BJ (cell line): ENCODE measurements around the gene COX7A1. TPM values are rescaled to one million over a fixed set of nuclear protein-coding genes. Genes with fewer than 3 reads are reported as not detected.

Experiments used
- CTCF ChIA-PET: fragments of 350-600 bp; formaldehyde crosslinking; extraction: SDS; loops from one replicate; lab custom pipeline; 2021; ENCODE audit warnings: antibody characterized with exemption, inconsistent platforms; lab: Yijun Ruan, JAX
- POLR2A ChIA-PET: fragments of 300-600 bp; sonication (Branson Sonifier 250); formaldehyde crosslinking; extraction: SDS; loops from one replicate; lab custom pipeline; 2021; ENCODE audit warnings: antibody characterized with exemption; lab: Charles Lee
- DNase-seq: peaks from one replicate; pipeline ENCODE4 v3.0.0-alpha.2; 2011; ENCODE audit warnings: low read depth
- H3K27me3 ChIP-seq: 2 replicates; pipeline ENCODE4 v1.6.0; 2011; ENCODE audit warnings: low read length; ENCODE audit not compliant: control insufficient read depth, insufficient read depth
- H3K36me3 ChIP-seq: 2 replicates; pipeline ENCODE4 v1.5.1; 2011; ENCODE audit warnings: low read length; ENCODE audit not compliant: control insufficient read depth, insufficient read depth
- H3K4me3 ChIP-seq: 2 replicates; pipeline ENCODE4 v1.5.1; 2011; ENCODE audit warnings: low read depth, mild to moderate bottlenecking, control low read depth, low read length
- polyA plus RNA-seq: library from polyadenylated mRNA; depleted of rRNA; stranded (reverse); fragments of >200 nt; gene quantifications from 2 replicates; pipeline ENCODE4 v1.2.3, GENCODE V29; 2011; rRNA removed
- TF ChIP-seq, protein P1 (sequence below): IDR thresholded peaks from 2 replicates; pipeline ENCODE4 v1.5.1; 2011; ENCODE audit warnings: low read depth, mild to moderate bottlenecking, control low read depth, inconsistent platforms, low read length, moderate library complexity; ENCODE audit not compliant: insufficient read depth

The COX7A1 gene
- polyA plus RNA-seq, 1 experiment = 569 TPM

DNA sequence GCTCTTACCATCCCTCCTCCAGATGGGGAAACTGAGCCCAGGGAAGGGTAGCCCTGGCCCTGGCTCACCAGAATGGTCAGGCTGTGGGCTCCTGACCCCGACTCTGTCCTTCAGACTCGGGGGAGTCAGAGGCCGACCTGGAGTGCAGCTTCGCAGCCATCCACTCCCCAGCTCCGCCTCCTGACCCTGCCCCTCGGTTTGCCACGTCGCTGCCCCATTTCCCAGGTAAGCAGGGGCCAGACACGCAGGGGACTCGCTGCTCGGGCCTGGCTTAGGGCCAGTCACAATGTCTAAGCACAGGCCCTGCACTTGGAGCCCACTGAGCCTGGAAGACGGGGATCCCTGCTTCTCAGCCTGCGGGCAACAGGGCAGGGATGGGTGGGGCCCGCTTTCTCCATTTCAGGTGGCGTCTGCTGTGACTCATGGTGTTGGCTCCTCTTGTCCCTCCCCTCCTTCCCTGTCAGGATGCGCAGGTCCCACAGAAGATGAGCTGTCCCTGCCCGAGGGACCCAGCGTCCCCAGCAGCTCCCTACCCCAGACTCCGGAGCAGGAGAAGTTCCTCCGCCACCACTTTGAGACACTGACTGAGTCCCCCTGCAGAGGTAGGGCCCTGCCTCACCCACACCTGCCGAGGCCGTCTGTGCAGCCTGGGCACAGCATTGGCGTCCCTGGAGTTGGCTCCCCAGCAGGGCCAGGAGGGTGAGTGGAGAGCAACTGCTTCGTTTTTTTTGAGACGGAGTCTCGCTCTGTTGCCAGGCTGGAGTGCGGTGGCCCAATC lies 50.5 kb downstream of the COX7A1 start:
- TF ChIP-seq, protein P1, sequence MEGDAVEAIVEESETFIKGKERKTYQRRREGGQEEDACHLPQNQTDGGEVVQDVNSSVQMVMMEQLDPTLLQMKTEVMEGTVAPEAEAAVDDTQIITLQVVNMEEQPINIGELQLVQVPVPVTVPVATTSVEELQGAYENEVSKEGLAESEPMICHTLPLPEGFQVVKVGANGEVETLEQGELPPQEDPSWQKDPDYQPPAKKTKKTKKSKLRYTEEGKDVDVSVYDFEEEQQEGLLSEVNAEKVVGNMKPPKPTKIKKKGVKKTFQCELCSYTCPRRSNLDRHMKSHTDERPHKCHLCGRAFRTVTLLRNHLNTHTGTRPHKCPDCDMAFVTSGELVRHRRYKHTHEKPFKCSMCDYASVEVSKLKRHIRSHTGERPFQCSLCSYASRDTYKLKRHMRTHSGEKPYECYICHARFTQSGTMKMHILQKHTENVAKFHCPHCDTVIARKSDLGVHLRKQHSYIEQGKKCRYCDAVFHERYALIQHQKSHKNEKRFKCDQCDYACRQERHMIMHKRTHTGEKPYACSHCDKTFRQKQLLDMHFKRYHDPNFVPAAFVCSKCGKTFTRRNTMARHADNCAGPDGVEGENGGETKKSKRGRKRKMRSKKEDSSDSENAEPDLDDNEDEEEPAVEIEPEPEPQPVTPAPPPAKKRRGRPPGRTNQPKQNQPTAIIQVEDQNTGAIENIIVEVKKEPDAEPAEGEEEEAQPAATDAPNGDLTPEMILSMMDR = no peak
- H3K36me3 ChIP-seq = peaks cover 5% of the 10 kb centered on the region
- DNase-seq = no peak
- no peak overlapping the region for H3K4me3 ChIP-seq
- ChIA-PET CTCF (interaction anchor here (1.2 kb wide), 1 partner anchor 41 kb away, joined by 3 read pairs; no protein-coding TSS in a partner anchor), POLR2A (no interaction called here)
- H3K27me3 ChIP-seq = no peaks in the 10 kb centered on the region

Other genes starting within 250 kb of the COX7A1 start
- gene HCST, start 249.9 kb downstream of the COX7A1 start, polyA plus RNA-seq = 0.74 and 1.2 TPM in 2 replicates
- not detected in 2 replicates for gene TYROBP, start 244.2 kb downstream of the COX7A1 start, polyA plus RNA-seq
- 0.83 and 1.8 TPM in 2 replicates for gene LRFN3, start 216.1 kb downstream of the COX7A1 start, polyA plus RNA-seq
- gene SDHAF1, start 157.3 kb downstream of the COX7A1 start, polyA plus RNA-seq = 12.0 and 14.5 TPM in 2 replicates
- 0.16 and 0.20 TPM in 2 replicates for gene SYNE4, start 143.6 kb downstream of the COX7A1 start, polyA plus RNA-seq
- gene ALKBH6, start 138.2 kb downstream of the COX7A1 start, polyA plus RNA-seq = 17.5 and 19.5 TPM in 2 replicates
- gene CLIP3, start 119.6 kb downstream of the COX7A1 start, polyA plus RNA-seq = 14.7 and 23.9 TPM in 2 replicates
- 8.2 and 11.0 TPM in 2 replicates for gene THAP8, start 98.2 kb downstream of the COX7A1 start, polyA plus RNA-seq
- 2.1 and 5.3 TPM in 2 replicates for gene WDR62, start 97.5 kb downstream of the COX7A1 start, polyA plus RNA-seq
- not detected in 2 replicates for gene OVOL3, start 41.3 kb downstream of the COX7A1 start, polyA plus RNA-seq
- gene POLR2I, start 37.6 kb downstream of the COX7A1 start, polyA plus RNA-seq = 67.1 and 94.0 TPM in 2 replicates
- 226 and 251 TPM in 2 replicates for gene TBCB, start 37.0 kb downstream of the COX7A1 start, polyA plus RNA-seq
- 929 and 1,299 TPM in 2 replicates for gene CAPNS1, start 12.4 kb downstream of the COX7A1 start, polyA plus RNA-seq
- 2.2 and 2.7 TPM in 2 replicates for gene ZNF565, start 62.2 kb upstream of the COX7A1 start, polyA plus RNA-seq
- gene ZNF146, start 62.7 kb upstream of the COX7A1 start, polyA plus RNA-seq = 24.3 and 54.1 TPM in 2 replicates
- 0.87 and 1.5 TPM in 2 replicates for gene ZFP14, start 226.8 kb upstream of the COX7A1 start, polyA plus RNA-seq